T-helper 2 cell treated with Interferon-gamma antibody and Interleukin-4, amounts not matched to agents 100 ng/mL and 5 ng/mL, for 36 hours (primary cell): ENCODE results near the gene SCRN1. TPM values are rescaled to one million over a fixed set of nuclear protein-coding genes. Genes with fewer than 3 reads are reported as not detected.
"Not testable (repeated sequence)": the region's sequence is repeated elsewhere in the genome, so short reads cannot be mapped to it uniquely, and the experiment has no call there.

Experiments
- intact Hi-C: fragments of 100-400 bp; cut with micrococcal nuclease; formaldehyde crosslinking; loops from one replicate; pipeline ENCODE4 v1.15.1; 2023
- total RNA-seq: library from RNA; stranded (reverse); gene quantifications from 2 replicates; pipeline ENCODE4 v1.2.3, GENCODE V29; 2022

The SCRN1 gene
- total RNA-seq, 1 donor from 2014 or later: 0.48 TPM

GRCh38 chr7:29893351-29893965, 96.1 kb downstream of the SCRN1 start:
- intact Hi-C loops: no loop called here

GRCh38 chr7:29892231-29892630, 97.4 kb downstream of the SCRN1 start:
- intact Hi-C loops: no loop called here

- intact Hi-C loops: no loop called here
Observed at GRCh38 chr7:29891766-29892165, 97.8 kb downstream of the SCRN1 start.

DNA sequence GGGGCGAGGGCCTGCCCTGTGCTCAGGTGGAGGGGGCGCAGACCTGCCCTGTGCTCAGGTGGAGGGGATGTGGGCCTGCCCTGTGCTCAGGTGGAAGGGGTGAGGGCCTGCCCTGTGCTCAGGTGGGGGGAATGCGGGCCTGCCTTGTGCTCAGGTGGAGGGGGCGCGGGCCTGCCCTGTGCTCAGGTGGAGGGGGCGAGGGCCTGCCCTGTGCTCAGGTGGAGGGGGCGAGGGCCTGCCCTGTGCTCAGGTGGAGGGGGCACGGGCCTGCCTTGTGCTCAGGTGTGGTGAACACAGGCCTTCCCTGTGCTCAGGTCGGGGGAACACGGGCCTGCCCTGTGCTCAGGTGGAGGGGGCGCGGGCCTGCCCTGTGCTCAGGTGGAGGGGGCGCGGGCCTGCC, 98.8 kb downstream of the SCRN1 start:
- intact Hi-C loops: not testable (repeated sequence)

- intact Hi-C loops: no loop called here
Observed at GRCh38 chr7:29890251-29890650, 99.3 kb downstream of the SCRN1 start.

- intact Hi-C loops: no loop called here
Observed at GRCh38 chr7:29889288-29889687, 100.3 kb downstream of the SCRN1 start.

- intact Hi-C loops: no loop called here
Observed at GRCh38 chr7:29888006-29888405, 101.6 kb downstream of the SCRN1 start.

GRCh38 chr7:29886827-29887226, 102.8 kb downstream of the SCRN1 start:
- intact Hi-C loops: no loop called here

DNA sequence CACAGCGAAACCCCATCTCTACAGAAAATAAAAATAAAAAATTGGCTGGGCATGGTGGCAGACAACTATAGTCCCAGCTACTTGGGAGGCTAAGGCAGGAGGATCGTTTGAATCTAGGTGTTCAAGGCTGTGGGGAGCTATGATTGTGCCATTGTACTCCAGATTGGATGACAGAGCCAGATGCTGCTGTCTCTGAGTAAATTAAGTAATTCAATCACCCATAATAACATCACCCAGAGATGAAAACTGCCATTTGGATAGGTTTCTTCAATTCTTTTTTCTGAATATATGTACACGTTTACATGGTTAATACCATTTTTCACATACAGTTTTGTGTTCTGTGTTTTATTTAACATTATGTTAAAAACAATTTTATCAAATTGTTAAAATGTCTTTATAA, 104.0 kb downstream of the SCRN1 start:
- intact Hi-C loops: no loop called here

- intact Hi-C loops: no loop called here
Observed at GRCh38 chr7:29884399-29885272, 105.0 kb downstream of the SCRN1 start.

DNA sequence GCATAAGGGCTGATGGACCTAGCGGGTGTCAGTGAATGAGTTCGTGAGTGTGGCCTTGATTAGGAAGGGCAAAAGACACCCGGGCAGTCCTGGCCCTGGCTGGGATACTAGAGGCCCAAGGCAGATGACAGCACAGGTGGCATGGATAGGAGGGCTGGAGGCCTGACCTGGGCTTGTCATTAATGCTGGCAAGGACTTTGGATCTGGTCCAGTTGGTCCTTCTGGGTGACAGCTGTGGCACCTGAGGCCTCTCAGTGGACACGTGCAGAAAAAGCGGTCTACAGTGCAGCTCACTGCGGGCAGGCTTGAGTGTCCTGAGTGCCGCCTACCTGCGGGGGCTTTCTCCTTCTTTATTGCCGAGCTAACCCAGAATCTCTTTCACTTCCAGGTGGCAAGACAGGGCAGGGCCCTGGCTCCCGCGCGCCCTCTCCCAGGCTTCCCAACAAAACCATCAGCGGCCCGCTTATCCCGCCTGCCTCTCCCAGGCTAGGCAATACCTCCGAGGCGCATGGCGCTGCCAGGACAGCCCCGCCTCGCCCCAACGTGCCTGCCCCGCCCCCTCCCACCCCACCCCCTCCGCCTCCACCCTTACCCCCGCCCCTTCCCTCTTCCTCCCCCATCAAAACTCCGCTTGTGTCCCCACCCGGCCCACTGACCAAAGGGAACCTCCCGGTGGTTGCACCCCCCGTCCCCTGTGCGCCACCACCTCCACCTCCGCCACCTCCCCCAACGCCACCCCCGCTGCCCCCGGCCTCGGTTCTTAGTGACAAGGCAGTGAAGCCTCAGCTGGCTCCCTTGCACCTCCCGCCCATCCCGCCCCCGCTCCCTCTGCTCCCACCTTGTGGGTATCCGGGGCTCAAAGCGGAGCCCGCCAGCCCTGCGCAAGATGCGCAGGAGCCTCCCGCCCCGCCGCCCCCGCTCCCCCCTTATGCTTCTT, 105.9 kb downstream of the SCRN1 start:
- intact Hi-C loops: no loop called here

- intact Hi-C loops: no loop called here
Observed at GRCh38 chr7:29882481-29882880, 107.1 kb downstream of the SCRN1 start.

- intact Hi-C loops: no loop called here
Observed at GRCh38 chr7:29881724-29882123, 107.9 kb downstream of the SCRN1 start.

DNA sequence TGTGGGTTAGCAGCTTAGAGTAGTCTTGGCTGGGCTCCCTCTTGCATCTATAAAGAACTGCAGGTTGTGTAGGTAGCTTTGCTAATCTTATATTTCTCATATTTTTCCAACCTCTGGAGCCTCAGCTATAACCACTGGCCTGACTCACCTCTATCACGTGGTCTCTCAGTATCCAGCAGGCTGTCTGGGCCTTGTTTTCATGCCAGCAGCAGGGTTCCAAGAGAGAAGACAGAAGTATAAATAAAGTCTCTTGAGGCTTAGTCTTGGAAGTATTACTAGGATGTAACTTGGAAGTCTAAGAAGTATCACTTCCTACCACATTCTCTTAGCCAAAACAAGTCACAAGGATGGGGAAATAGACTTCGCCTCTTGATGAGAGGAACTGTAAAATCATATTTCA, 110.0 kb downstream of the SCRN1 start:
- intact Hi-C loops: no loop called here

DNA sequence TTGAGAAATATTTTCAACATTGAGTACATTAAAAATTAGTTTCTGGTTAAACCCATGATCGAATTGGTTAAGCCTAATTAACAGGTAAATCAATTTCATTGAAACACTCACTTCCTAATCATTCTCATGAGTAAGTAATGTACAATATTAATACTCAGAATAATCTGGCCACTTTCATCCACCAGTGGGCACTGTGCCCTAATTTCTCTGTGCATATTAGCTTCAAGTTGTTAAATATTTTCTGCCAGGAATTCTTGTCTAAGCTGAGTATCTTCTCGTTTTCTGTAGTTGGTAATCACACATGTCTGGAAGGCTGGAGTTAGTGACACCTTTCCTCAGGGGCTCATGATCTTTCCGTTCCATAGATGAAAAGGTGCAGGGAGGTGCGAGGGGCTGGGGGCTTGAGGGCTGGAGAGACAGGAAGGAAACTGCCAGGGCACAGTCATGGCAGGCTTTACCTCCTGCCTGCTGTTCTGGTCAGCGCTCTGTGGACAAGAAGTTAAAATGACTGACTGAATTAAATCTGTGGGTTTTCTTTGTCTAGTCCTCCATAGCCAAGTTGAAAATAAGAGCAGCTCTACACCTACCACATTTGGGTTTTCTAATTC, 111.4 kb downstream of the SCRN1 start:
- intact Hi-C loops: loop anchor here (1.0 kb wide), 1 partner anchor 184 kb away; no protein-coding TSS in a partner anchor

DNA sequence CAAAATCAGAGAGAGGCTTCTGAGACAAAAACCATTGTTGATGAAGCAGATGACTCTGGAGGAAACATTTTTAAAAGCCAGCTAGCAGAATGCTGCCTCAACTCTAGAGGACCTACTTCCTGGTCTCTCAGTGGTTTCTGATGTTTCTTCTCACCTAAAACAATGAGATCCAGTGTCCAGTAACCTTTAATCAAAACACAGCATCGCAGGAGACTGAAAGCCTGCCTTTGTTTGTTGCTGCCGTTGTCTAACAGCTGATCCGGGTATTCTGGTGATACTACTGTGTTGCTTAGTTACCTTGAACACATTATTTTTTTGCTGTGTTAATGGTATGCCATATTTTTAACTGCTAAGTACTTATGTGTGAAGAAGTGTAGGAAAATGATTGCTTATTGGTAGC, 112.4 kb downstream of the SCRN1 start:
- intact Hi-C loops: no loop called here

- intact Hi-C loops: no loop called here
Observed at GRCh38 chr7:29875741-29876140, 113.9 kb downstream of the SCRN1 start.

- intact Hi-C loops: no loop called here
Observed at GRCh38 chr7:29873644-29874294, 115.8 kb downstream of the SCRN1 start.

- intact Hi-C loops: no loop called here
Observed at GRCh38 chr7:29871787-29872398, 117.7 kb downstream of the SCRN1 start.
